GM12864 (cell line): Measurements from ENCODE around the gene TMEM120B.
"Not testable (repeated sequence)": the region's sequence is repeated elsewhere in the genome, so short reads cannot be mapped to it uniquely, and the experiment has no call there.

Source experiments
- DNase-seq: peaks from one replicate; pipeline ENCODE4 v3.0.0-alpha.2; 2011; ENCODE audit warnings: low read depth
- H3K4me3 ChIP-seq: 2 replicates; pipeline ENCODE4 v1.5.1; 2011; ENCODE audit warnings: mild to moderate bottlenecking, low read depth, low read length, control low read depth
- CTCF ChIP-seq: IDR thresholded peaks from 2 replicates; pipeline ENCODE4 v1.5.1; 2011; ENCODE audit warnings: low read depth, mild to moderate bottlenecking, moderate library complexity, low read length, control low read depth, inconsistent platforms; ENCODE audit errors: missing control alignments

Gene TMEM120B

GRCh38 chr12:121712461-121713256 lies at the start of gene TMEM120B:
TMEM120B (plus strand) TSS chr12:121712752; CDS start chr12:121712896, 144 bp downstream.
- no peak for DNase-seq
- H3K4me3 ChIP-seq = peak within 1 kb of the TSS; percentile 99
- peak; percentile 36 for TF ChIP-seq CTCF

- no peak for TF ChIP-seq CTCF
- H3K4me3 ChIP-seq = no peak overlapping the region; the same call in 1 of the 2 replicates
- DNase-seq = no peak
Measured at GRCh38 chr12:121663610-121663929, 49.0 kb upstream of the TMEM120B start.

GRCh38 chr12:121666829-121667228 lies 45.7 kb upstream of the TMEM120B start:
- not testable (repeated sequence) for DNase-seq, H3K4me3 ChIP-seq

GRCh38 chr12:121668750-121669520 lies 43.6 kb upstream of the TMEM120B start:
- TF ChIP-seq CTCF = peak; percentile 61
- DNase-seq = no peak
- H3K4me3 ChIP-seq = no peak overlapping the region

GRCh38 chr12:121669521-121669900 lies 43.0 kb upstream of the TMEM120B start, which contains the start of gene MORN3:
MORN3 (minus strand) TSS chr12:121669654; CDS start chr12:121669483, 171 bp downstream.
- TF ChIP-seq CTCF = no peak
- no peak for DNase-seq
- no peak within 1 kb of the TSS for H3K4me3 ChIP-seq

GRCh38 chr12:121673013-121673511 lies 39.5 kb upstream of the TMEM120B start:
- no peak for TF ChIP-seq CTCF
- DNase-seq = no peak
- peak overlapping the region; percentile 34 for H3K4me3 ChIP-seq

- TF ChIP-seq CTCF = no peak
- H3K4me3 ChIP-seq = no peak overlapping the region
- no peak for DNase-seq
Measured at GRCh38 chr12:121676190-121676589, 36.4 kb upstream of the TMEM120B start.
